Hindlimb muscle (tissue), 1 donor: ENCODE measurements around the gene KCNN4. TPM values are rescaled to one million over a fixed set of nuclear protein-coding genes. Genes with fewer than 3 reads are reported as not detected.
"Not testable (repeated sequence)": the region's sequence is repeated elsewhere in the genome, so short reads cannot be mapped to it uniquely, and the experiment has no call there.

Experiments
- DNase-seq: peaks from one replicate; pipeline ENCODE4 v3.0.0-alpha.2; 2013
- polyA plus RNA-seq: library from polyadenylated mRNA; unstranded; fragments of 120-200 nt; gene quantifications from one replicate; pipeline ENCODE4 v1.2.1, GENCODE V29; 2013; ENCODE audit not compliant: insufficient read length

KCNN4 gene
- polyA plus RNA-seq, 1 donor, result 1.1 TPM

GRCh38 chr19:43774103-43774939, 6.5 kb downstream of the KCNN4 start:
- DNase-seq, result peak; percentile 72

GRCh38 chr19:43773725-43774102, 7.1 kb downstream of the KCNN4 start:
- DNase-seq, result no peak

- DNase-seq, result no peak
Measured at GRCh38 chr19:43769256-43769655, 11.5 kb downstream of the KCNN4 start.

GRCh38 chr19:43768273-43769050, 12.3 kb downstream of the KCNN4 start:
- DNase-seq, result no peak

GRCh38 chr19:43767818-43768217, 13.0 kb downstream of the KCNN4 start:
- no peak for DNase-seq

GRCh38 chr19:43767316-43767715, 13.5 kb downstream of the KCNN4 start:
- no peak for DNase-seq

- DNase-seq, result no peak
Measured at GRCh38 chr19:43766755-43767043, 14.1 kb downstream of the KCNN4 start.

GRCh38 chr19:43765109-43765876, 15.5 kb downstream of the KCNN4 start:
- peak; percentile 62 for DNase-seq

- not testable (repeated sequence) for DNase-seq
Measured at GRCh38 chr19:43764684-43765083, 16.1 kb downstream of the KCNN4 start.

- DNase-seq, result no peak
Measured at GRCh38 chr19:43763473-43763939, 17.3 kb downstream of the KCNN4 start.

GRCh38 chr19:43762814-43763213, 18.0 kb downstream of the KCNN4 start:
- DNase-seq, result no peak

GRCh38 chr19:43760941-43761340, 19.8 kb downstream of the KCNN4 start:
- DNase-seq, result no peak

GRCh38 chr19:43759515-43759914, 21.3 kb downstream of the KCNN4 start:
- no peak for DNase-seq

- peak; percentile 86 for DNase-seq
Measured at GRCh38 chr19:43755256-43755801, 25.4 kb downstream of the KCNN4 start.

- peak; percentile 99 for DNase-seq
Measured at GRCh38 chr19:43754503-43755255, 26.1 kb downstream of the KCNN4 start, which contains the start of gene SMG9. TSS of gene SMG9 (minus strand) at chr19:43754962. CDS start at chr19:43750741, 4,221 bp downstream.

GRCh38 chr19:43754253-43754502, 26.6 kb downstream of the KCNN4 start:
- DNase-seq, result no peak

GRCh38 chr19:43752287-43752875, 28.4 kb downstream of the KCNN4 start:
- no peak for DNase-seq

GRCh38 chr19:43751466-43752220, 29.1 kb downstream of the KCNN4 start:
- DNase-seq, result no peak

GRCh38 chr19:43749898-43750297, 30.9 kb downstream of the KCNN4 start:
- no peak for DNase-seq

GRCh38 chr19:43749152-43749551, 31.6 kb downstream of the KCNN4 start:
- no peak for DNase-seq

GRCh38 chr19:43748685-43749084, 32.1 kb downstream of the KCNN4 start:
- no peak for DNase-seq
